ENCODE results near the gene PDZRN4. TPM values are rescaled to one million over a fixed set of nuclear protein-coding genes. Genes with fewer than 3 reads are reported as not detected.

Gene PDZRN4
- total RNA-seq, 2 experiments from 2014 or later: not detected

GRCh38 chr12:41441180-41441579, 253.1 kb downstream of the PDZRN4 start:
- no peaks in the 10 kb centered on the region for H3K9me3 Mint-ChIP-seq
- ChIA-PET CTCF (no interaction called here), POLR2A (no interaction called here)
- no peak for DNase-seq
- H3K36me3 Mint-ChIP-seq (ENCODE audit: low read depth): no peaks in the 10 kb centered on the region
- H3K4me3 Mint-ChIP-seq: no peak overlapping the region
- no peaks in the 10 kb centered on the region for H3K27me3 Mint-ChIP-seq
- H3K4me1 Mint-ChIP-seq: no peaks in the 10 kb centered on the region
- no peak overlapping the region for H3K27ac Mint-ChIP-seq

GRCh38 chr12:41442896-41443295, 254.8 kb downstream of the PDZRN4 start:
- Mint-ChIP-seq H3K9me3 (no peaks in the 10 kb centered on the region), H3K4me1 (no peaks in the 10 kb centered on the region), H3K36me3 (ENCODE audit: low read depth) (no peaks in the 10 kb centered on the region), H3K27ac (no peak overlapping the region), H3K4me3 (no peak overlapping the region), H3K27me3 (no peaks in the 10 kb centered on the region)
- DNase-seq: no peak
- CTCF ChIA-PET: no interaction called here
- POLR2A ChIA-PET: no interaction called here

GRCh38 chr12:41443690-41444089, 255.6 kb downstream of the PDZRN4 start:
- DNase-seq: no peak
- Mint-ChIP-seq H3K27ac (no peak overlapping the region), H3K4me1 (no peaks in the 10 kb centered on the region), H3K9me3 (no peaks in the 10 kb centered on the region), H3K27me3 (no peaks in the 10 kb centered on the region), H3K36me3 (ENCODE audit: low read depth) (no peaks in the 10 kb centered on the region), H3K4me3 (no peak overlapping the region)
- CTCF ChIA-PET: no interaction called here
- POLR2A ChIA-PET: no interaction called here

GRCh38 chr12:41452838-41453407, 264.8 kb downstream of the PDZRN4 start:
- Mint-ChIP-seq H3K27ac (no peak overlapping the region), H3K4me1 (no peaks in the 10 kb centered on the region), H3K9me3 (no peaks in the 10 kb centered on the region), H3K4me3 (no peak overlapping the region), H3K36me3 (ENCODE audit: low read depth) (no peaks in the 10 kb centered on the region), H3K27me3 (no peaks in the 10 kb centered on the region)
- ChIA-PET CTCF (no interaction called here), POLR2A (no interaction called here)
- no peak for DNase-seq

- H3K27ac Mint-ChIP-seq: no peak overlapping the region
- H3K4me3 Mint-ChIP-seq: no peak overlapping the region
- CTCF ChIA-PET: no interaction called here
- no peaks in the 10 kb centered on the region for H3K36me3 Mint-ChIP-seq (ENCODE audit: low read depth)
- DNase-seq: no peak
- no peaks in the 10 kb centered on the region for H3K9me3 Mint-ChIP-seq
- POLR2A ChIA-PET: no interaction called here
- no peaks in the 10 kb centered on the region for H3K4me1 Mint-ChIP-seq
- H3K27me3 Mint-ChIP-seq: no peaks in the 10 kb centered on the region
These were observed 265.3 kb downstream of the PDZRN4 start for GRCh38 chr12:41453409-41453808.

GRCh38 chr12:41459111-41459905, 271.2 kb downstream of the PDZRN4 start:
- H3K27ac Mint-ChIP-seq: no peak overlapping the region
- H3K27me3 Mint-ChIP-seq: no peaks in the 10 kb centered on the region
- H3K36me3 Mint-ChIP-seq (ENCODE audit: low read depth): no peaks in the 10 kb centered on the region
- H3K9me3 Mint-ChIP-seq: no peaks in the 10 kb centered on the region
- ChIA-PET POLR2A (no interaction called here), CTCF (no interaction called here)
- no peak for DNase-seq
- H3K4me1 Mint-ChIP-seq: no peaks in the 10 kb centered on the region
- H3K4me3 Mint-ChIP-seq: no peak overlapping the region

GRCh38 chr12:41459906-41460214, 271.7 kb downstream of the PDZRN4 start:
- Mint-ChIP-seq H3K27me3 (no peaks in the 10 kb centered on the region), H3K4me1 (no peaks in the 10 kb centered on the region), H3K4me3 (no peak overlapping the region), H3K36me3 (ENCODE audit: low read depth) (no peaks in the 10 kb centered on the region), H3K9me3 (no peaks in the 10 kb centered on the region), H3K27ac (no peak overlapping the region)
- no peak for DNase-seq
- ChIA-PET POLR2A (no interaction called here), CTCF (no interaction called here)

- Mint-ChIP-seq H3K27ac (no peak overlapping the region), H3K9me3 (no peaks in the 10 kb centered on the region), H3K36me3 (ENCODE audit: low read depth) (no peaks in the 10 kb centered on the region), H3K4me3 (no peak overlapping the region), H3K4me1 (no peaks in the 10 kb centered on the region), H3K27me3 (peaks cover 1% of the 10 kb centered on the region)
- CTCF ChIA-PET: no interaction called here
- POLR2A ChIA-PET: no interaction called here
- no peak for DNase-seq
These were observed 272.8 kb downstream of the PDZRN4 start for GRCh38 chr12:41460906-41461305.

GRCh38 chr12:41462312-41462711, 274.2 kb downstream of the PDZRN4 start:
- H3K4me1 Mint-ChIP-seq: no peaks in the 10 kb centered on the region
- H3K9me3 Mint-ChIP-seq: no peaks in the 10 kb centered on the region
- no peak overlapping the region for H3K4me3 Mint-ChIP-seq
- POLR2A ChIA-PET: no interaction called here
- H3K27me3 Mint-ChIP-seq: peaks cover 1% of the 10 kb centered on the region
- CTCF ChIA-PET: no interaction called here
- no peak for DNase-seq
- H3K36me3 Mint-ChIP-seq (ENCODE audit: low read depth): no peaks in the 10 kb centered on the region
- no peak overlapping the region for H3K27ac Mint-ChIP-seq

- H3K4me1 Mint-ChIP-seq: no peaks in the 10 kb centered on the region
- no peak overlapping the region for H3K4me3 Mint-ChIP-seq
- POLR2A ChIA-PET: no interaction called here
- CTCF ChIA-PET: no interaction called here
- H3K36me3 Mint-ChIP-seq (ENCODE audit: low read depth): no peaks in the 10 kb centered on the region
- no peaks in the 10 kb centered on the region for H3K9me3 Mint-ChIP-seq
- DNase-seq: no peak
- peaks cover 1% of the 10 kb centered on the region for H3K27me3 Mint-ChIP-seq
- H3K27ac Mint-ChIP-seq: no peak overlapping the region
These were observed 277.4 kb downstream of the PDZRN4 start for GRCh38 chr12:41465526-41465925.

- no peak overlapping the region for H3K4me3 Mint-ChIP-seq
- peaks cover 1% of the 10 kb centered on the region for H3K27me3 Mint-ChIP-seq
- H3K27ac Mint-ChIP-seq: no peak overlapping the region
- H3K4me1 Mint-ChIP-seq: no peaks in the 10 kb centered on the region
- no peak for DNase-seq
- no peaks in the 10 kb centered on the region for H3K9me3 Mint-ChIP-seq
- ChIA-PET CTCF (no interaction called here), POLR2A (no interaction called here)
- no peaks in the 10 kb centered on the region for H3K36me3 Mint-ChIP-seq (ENCODE audit: low read depth)
These were observed 278.2 kb downstream of the PDZRN4 start for GRCh38 chr12:41466300-41466699.

GRCh38 chr12:41466802-41467201, 278.7 kb downstream of the PDZRN4 start:
- CTCF ChIA-PET: no interaction called here
- Mint-ChIP-seq H3K27me3 (peaks cover 1% of the 10 kb centered on the region), H3K9me3 (no peaks in the 10 kb centered on the region), H3K36me3 (ENCODE audit: low read depth) (no peaks in the 10 kb centered on the region), H3K4me1 (no peaks in the 10 kb centered on the region), H3K4me3 (no peak overlapping the region), H3K27ac (no peak overlapping the region)
- no peak for DNase-seq
- POLR2A ChIA-PET: no interaction called here

GRCh38 chr12:41467591-41468325, 279.6 kb downstream of the PDZRN4 start:
- H3K4me1 Mint-ChIP-seq: no peaks in the 10 kb centered on the region
- POLR2A ChIA-PET: no interaction called here
- CTCF ChIA-PET: no interaction called here

GRCh38 chr12:41468341-41468740, 280.2 kb downstream of the PDZRN4 start:
- no peak for DNase-seq
- H3K9me3 Mint-ChIP-seq: no peaks in the 10 kb centered on the region
- H3K27ac Mint-ChIP-seq: no peak overlapping the region
- no peaks in the 10 kb centered on the region for H3K36me3 Mint-ChIP-seq (ENCODE audit: low read depth)
- H3K4me1 Mint-ChIP-seq: no peaks in the 10 kb centered on the region
- POLR2A ChIA-PET: no interaction called here
- H3K27me3 Mint-ChIP-seq: peaks cover 1% of the 10 kb centered on the region
- CTCF ChIA-PET: no interaction called here
- H3K4me3 Mint-ChIP-seq: no peak overlapping the region

More at GRCh38 chr12:41467591-41468325, 279.6 kb downstream of the PDZRN4 start:
- Mint-ChIP-seq H3K27me3 (peaks cover 1% of the 10 kb centered on the region), H3K27ac (no peak overlapping the region), H3K9me3 (no peaks in the 10 kb centered on the region), H3K36me3 (ENCODE audit: low read depth) (no peaks in the 10 kb centered on the region), H3K4me3 (no peak overlapping the region)
- DNase-seq: no peak
